Measurements from ENCODE around the gene GJA4. TPM values are rescaled to one million over a fixed set of nuclear protein-coding genes. Genes with fewer than 3 reads are reported as not detected.

Gene GJA4
- total and polyA plus RNA-seq, 4 donors: 6.1 to 10.6 (median 9.1) TPM

GRCh38 chr1:34842952-34843371, 50.2 kb downstream of the GJA4 start:
- H3K9ac ChIP-seq (ENCODE audit: low read depth in 1 of 2, low read length in 2 of 2): no peak overlapping the region
- H3K4me3 ChIP-seq (ENCODE audit: low read depth in 1 of 3, low read length in 3 of 3): no peak overlapping the region
- no peaks in the 10 kb centered on the region for H3K27me3 ChIP-seq (ENCODE audit: control insufficient read depth in 4 of 4, insufficient read depth in 4 of 4, low read length in 3 of 4)
- TF ChIP-seq NR2F2 (IDR thresholded peaks at IDR 0.05): peak; percentile 86
- TF ChIP-seq GABPA (IDR thresholded peaks at IDR 0.05 in 1 of 2, conservative IDR thresholded peaks at IDR 0.05 in 1 of 2): peak in 1 of 2 donors; percentile 28
- no peak for TF ChIP-seq JUND (IDR thresholded peaks at IDR 0.05)
- peak; percentile 18 for TF ChIP-seq SP1 (IDR thresholded peaks at IDR 0.05)
- no peak for TF ChIP-seq FOXA2 (IDR thresholded peaks at IDR 0.05)
- TF ChIP-seq, protein P1, sequence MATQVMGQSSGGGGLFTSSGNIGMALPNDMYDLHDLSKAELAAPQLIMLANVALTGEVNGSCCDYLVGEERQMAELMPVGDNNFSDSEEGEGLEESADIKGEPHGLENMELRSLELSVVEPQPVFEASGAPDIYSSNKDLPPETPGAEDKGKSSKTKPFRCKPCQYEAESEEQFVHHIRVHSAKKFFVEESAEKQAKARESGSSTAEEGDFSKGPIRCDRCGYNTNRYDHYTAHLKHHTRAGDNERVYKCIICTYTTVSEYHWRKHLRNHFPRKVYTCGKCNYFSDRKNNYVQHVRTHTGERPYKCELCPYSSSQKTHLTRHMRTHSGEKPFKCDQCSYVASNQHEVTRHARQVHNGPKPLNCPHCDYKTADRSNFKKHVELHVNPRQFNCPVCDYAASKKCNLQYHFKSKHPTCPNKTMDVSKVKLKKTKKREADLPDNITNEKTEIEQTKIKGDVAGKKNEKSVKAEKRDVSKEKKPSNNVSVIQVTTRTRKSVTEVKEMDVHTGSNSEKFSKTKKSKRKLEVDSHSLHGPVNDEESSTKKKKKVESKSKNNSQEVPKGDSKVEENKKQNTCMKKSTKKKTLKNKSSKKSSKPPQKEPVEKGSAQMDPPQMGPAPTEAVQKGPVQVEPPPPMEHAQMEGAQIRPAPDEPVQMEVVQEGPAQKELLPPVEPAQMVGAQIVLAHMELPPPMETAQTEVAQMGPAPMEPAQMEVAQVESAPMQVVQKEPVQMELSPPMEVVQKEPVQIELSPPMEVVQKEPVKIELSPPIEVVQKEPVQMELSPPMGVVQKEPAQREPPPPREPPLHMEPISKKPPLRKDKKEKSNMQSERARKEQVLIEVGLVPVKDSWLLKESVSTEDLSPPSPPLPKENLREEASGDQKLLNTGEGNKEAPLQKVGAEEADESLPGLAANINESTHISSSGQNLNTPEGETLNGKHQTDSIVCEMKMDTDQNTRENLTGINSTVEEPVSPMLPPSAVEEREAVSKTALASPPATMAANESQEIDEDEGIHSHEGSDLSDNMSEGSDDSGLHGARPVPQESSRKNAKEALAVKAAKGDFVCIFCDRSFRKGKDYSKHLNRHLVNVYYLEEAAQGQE (IDR thresholded peaks at IDR 0.05): no peak
- DNase-seq (ENCODE audit: low spot score): no peak
- H3K4me1 ChIP-seq (ENCODE audit: control insufficient read depth in 4 of 4, insufficient read depth in 4 of 4, low read length in 3 of 4): peaks cover 0 to 7% (median 0%) of the 10 kb centered on the region in 4 donors
- 78% methylated on average over 4 of the region's 4 CpGs for WGBS
- H3K9me3 ChIP-seq (ENCODE audit: control insufficient read depth in 4 of 4, low read length in 3 of 4): no peaks in the 10 kb centered on the region
- peak overlapping the region; percentile 23 to 60 for H3K27ac ChIP-seq (ENCODE audit: low read depth in 1 of 2, low read length in 2 of 2)
- H3K36me3 ChIP-seq (ENCODE audit: control insufficient read depth in 4 of 4, insufficient read depth in 3 of 4, low read depth in 1 of 4, low read length in 3 of 4): peaks cover 0 to 4% (median 1%) of the 10 kb centered on the region in 4 donors

DNA sequence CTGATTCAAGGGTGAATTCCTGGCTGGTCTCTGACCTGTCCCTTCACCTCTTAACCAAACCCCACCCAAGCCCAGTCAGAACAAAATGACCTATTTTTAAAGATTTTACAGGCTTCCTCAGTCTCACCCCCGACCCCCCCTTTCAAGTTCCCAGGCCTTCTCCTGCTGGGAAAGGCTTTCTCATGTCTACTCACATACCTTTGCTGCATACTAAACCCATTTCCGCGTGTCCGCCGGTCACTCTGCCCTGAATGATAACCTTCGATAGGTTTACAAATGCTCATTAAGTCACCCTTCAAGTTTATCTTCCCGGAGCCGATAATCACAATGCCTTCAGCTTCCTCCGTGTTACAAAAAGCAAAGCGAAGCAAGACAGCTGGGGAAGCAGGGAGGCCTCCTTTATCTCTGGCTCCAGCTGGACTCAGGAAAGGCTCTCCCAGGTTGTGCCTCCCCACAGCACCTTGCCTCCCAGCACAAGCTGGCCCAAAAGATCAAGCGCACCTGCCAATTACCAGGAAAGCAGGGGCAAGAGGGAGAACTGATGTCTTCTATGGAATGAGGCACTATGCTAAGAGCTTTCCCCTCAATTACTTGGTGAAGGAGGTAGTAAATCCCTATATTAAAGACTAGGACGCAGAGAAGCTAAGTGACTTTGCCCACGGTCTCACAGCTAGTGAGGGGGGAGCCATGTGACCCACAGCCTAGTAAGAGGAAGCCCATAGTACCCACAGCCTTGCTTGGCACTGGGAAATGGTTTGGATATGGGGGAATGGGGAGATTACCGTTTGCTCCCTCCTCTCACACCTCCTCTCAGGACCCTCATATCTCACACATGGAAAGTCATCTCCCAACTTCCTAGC, 50.8 kb downstream of the GJA4 start:
- Histone ChIP-seq H3K9ac (ENCODE audit: low read depth in 1 of 2, low read length in 2 of 2) (no peak overlapping the region), H3K4me1 (ENCODE audit: control insufficient read depth in 4 of 4, insufficient read depth in 4 of 4, low read length in 3 of 4) (peaks cover 0 to 7% (median 2%) of the 10 kb centered on the region in 4 donors), H3K4me3 (ENCODE audit: low read depth in 1 of 3, low read length in 3 of 3) (no peak overlapping the region), H3K36me3 (ENCODE audit: control insufficient read depth in 4 of 4, insufficient read depth in 3 of 4, low read depth in 1 of 4, low read length in 3 of 4) (peaks cover 0 to 5% (median 1%) of the 10 kb centered on the region in 4 donors), H3K27me3 (ENCODE audit: control insufficient read depth in 4 of 4, insufficient read depth in 4 of 4, low read length in 3 of 4) (no peaks in the 10 kb centered on the region), H3K9me3 (ENCODE audit: control insufficient read depth in 4 of 4, low read length in 3 of 4) (no peaks in the 10 kb centered on the region), H3K27ac (ENCODE audit: low read depth in 1 of 2, low read length in 2 of 2) (peak overlapping the region; percentile 49 to 60)
- TF ChIP-seq HNF4A (conservative IDR thresholded peaks at IDR 0.05) (no peak), FOXA2 (IDR thresholded peaks at IDR 0.05) (no peak), SP1 (IDR thresholded peaks at IDR 0.05) (no peak), GABPA (IDR thresholded peaks at IDR 0.05 in 1 of 2, conservative IDR thresholded peaks at IDR 0.05 in 1 of 2) (no peak), NR2F2 (IDR thresholded peaks at IDR 0.05) (no peak), ATF3 (IDR thresholded peaks at IDR 0.05) (no peak), CTCF (IDR thresholded peaks at IDR 0.05; ENCODE audit: low read depth, low read length, missing input control) (no peak), YY1 (IDR thresholded peaks at IDR 0.05) (no peak), RAD21 (IDR thresholded peaks at IDR 0.05) (no peak), HNF4G (IDR thresholded peaks at IDR 0.05) (no peak), RXRA (IDR thresholded peaks at IDR 0.05) (no peak), JUND (IDR thresholded peaks at IDR 0.05) (no peak), FOXA1 (IDR thresholded peaks at IDR 0.05) (no peak)
- TF ChIP-seq, protein P2, sequence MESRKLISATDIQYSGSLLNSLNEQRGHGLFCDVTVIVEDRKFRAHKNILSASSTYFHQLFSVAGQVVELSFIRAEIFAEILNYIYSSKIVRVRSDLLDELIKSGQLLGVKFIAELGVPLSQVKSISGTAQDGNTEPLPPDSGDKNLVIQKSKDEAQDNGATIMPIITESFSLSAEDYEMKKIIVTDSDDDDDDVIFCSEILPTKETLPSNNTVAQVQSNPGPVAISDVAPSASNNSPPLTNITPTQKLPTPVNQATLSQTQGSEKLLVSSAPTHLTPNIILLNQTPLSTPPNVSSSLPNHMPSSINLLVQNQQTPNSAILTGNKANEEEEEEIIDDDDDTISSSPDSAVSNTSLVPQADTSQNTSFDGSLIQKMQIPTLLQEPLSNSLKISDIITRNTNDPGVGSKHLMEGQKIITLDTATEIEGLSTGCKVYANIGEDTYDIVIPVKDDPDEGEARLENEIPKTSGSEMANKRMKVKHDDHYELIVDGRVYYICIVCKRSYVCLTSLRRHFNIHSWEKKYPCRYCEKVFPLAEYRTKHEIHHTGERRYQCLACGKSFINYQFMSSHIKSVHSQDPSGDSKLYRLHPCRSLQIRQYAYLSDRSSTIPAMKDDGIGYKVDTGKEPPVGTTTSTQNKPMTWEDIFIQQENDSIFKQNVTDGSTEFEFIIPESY (IDR thresholded peaks at IDR 0.05): no peak
- WGBS: 68% methylated on average over 14 of the region's 14 CpGs
- DNase-seq (ENCODE audit: low spot score): no peak

All from liver (tissue), 9 donors.